ENCODE results near the gene GCSH.

The GCSH gene

GRCh38 chr16:81041696-81042095 lies 54.5 kb downstream of the GCSH start:
- no peaks in the 10 kb centered on the region for H3K9me2 ChIP-seq (replicated peaks; ENCODE audit: insufficient read depth, low read length)
- H3K27me3 ChIP-seq (ENCODE audit: low read length), result no peaks in the 10 kb centered on the region
- H3K4me2 ChIP-seq (ENCODE audit: low read depth, low read length, poor library complexity, severe bottlenecking), result no peak overlapping the region
- no peak overlapping the region for H3K4me3 ChIP-seq (ENCODE audit: insufficient read depth, low read length, poor library complexity, severe bottlenecking)
- TF ChIP-seq EZH2phosphoT487 (conservative IDR thresholded peaks at IDR 0.05; ENCODE audit: low read length) (no peak), CTCF (IDR thresholded peaks at IDR 0.05; ENCODE audit: insufficient read depth, low read length, poor library complexity, severe bottlenecking) (no peak)
- no peak overlapping the region for H3K9ac ChIP-seq (ENCODE audit: low read length)
- no peaks in the 10 kb centered on the region; the same call in 1 of the 2 replicates for H3K79me2 ChIP-seq (ENCODE audit: insufficient read depth, low read length)
- H4K20me1 ChIP-seq (ENCODE audit: low read depth, low read length), result no peaks in the 10 kb centered on the region
- H3K27ac ChIP-seq (ENCODE audit: low read depth, low read length), result no peak overlapping the region
- no peaks in the 10 kb centered on the region for H3K9me3 ChIP-seq (ENCODE audit: insufficient read depth, low read length)
- H3K36me3 ChIP-seq (ENCODE audit: low read length), result peaks cover 3% of the 10 kb centered on the region; the same call in 1 of the 2 replicates
- H3F3A ChIP-seq (ENCODE audit: insufficient read depth), result no peaks in the 10 kb centered on the region
- no peak overlapping the region for H2AFZ ChIP-seq (ENCODE audit: low read depth, low read length, severe bottlenecking)

GRCh38 chr16:81040842-81041241 lies 55.4 kb downstream of the GCSH start:
- Histone ChIP-seq H3K27ac (ENCODE audit: low read depth, low read length) (no peak overlapping the region), H3K4me3 (ENCODE audit: insufficient read depth, low read length, poor library complexity, severe bottlenecking) (no peak overlapping the region), H3K36me3 (ENCODE audit: low read length) (peaks cover 3% of the 10 kb centered on the region; the same call in 1 of the 2 replicates), H3K9me2 (replicated peaks; ENCODE audit: insufficient read depth, low read length) (no peaks in the 10 kb centered on the region), H3F3A (ENCODE audit: insufficient read depth) (no peaks in the 10 kb centered on the region), H3K27me3 (ENCODE audit: low read length) (no peaks in the 10 kb centered on the region), H3K9ac (ENCODE audit: low read length) (no peak overlapping the region), H4K20me1 (ENCODE audit: low read depth, low read length) (no peaks in the 10 kb centered on the region), H3K4me2 (ENCODE audit: low read depth, low read length, poor library complexity, severe bottlenecking) (no peak overlapping the region), H2AFZ (ENCODE audit: low read depth, low read length, severe bottlenecking) (no peak overlapping the region), H3K9me3 (ENCODE audit: insufficient read depth, low read length) (no peaks in the 10 kb centered on the region), H3K79me2 (ENCODE audit: insufficient read depth, low read length) (no peaks in the 10 kb centered on the region; the same call in 1 of the 2 replicates)
- TF ChIP-seq CTCF (IDR thresholded peaks at IDR 0.05; ENCODE audit: insufficient read depth, low read length, poor library complexity, severe bottlenecking) (no peak), EZH2phosphoT487 (conservative IDR thresholded peaks at IDR 0.05; ENCODE audit: low read length) (no peak)

- Histone ChIP-seq H3K9me3 (ENCODE audit: insufficient read depth, low read length) (no peaks in the 10 kb centered on the region), H3K27ac (ENCODE audit: low read depth, low read length) (no peak overlapping the region), H2AFZ (ENCODE audit: low read depth, low read length, severe bottlenecking) (no peak overlapping the region), H3K9me2 (replicated peaks; ENCODE audit: insufficient read depth, low read length) (no peaks in the 10 kb centered on the region), H3K27me3 (ENCODE audit: low read length) (no peaks in the 10 kb centered on the region), H3K36me3 (ENCODE audit: low read length) (peaks cover 3% of the 10 kb centered on the region; the same call in 1 of the 2 replicates), H3K79me2 (ENCODE audit: insufficient read depth, low read length) (no peaks in the 10 kb centered on the region; the same call in 1 of the 2 replicates), H3K4me2 (ENCODE audit: low read depth, low read length, poor library complexity, severe bottlenecking) (no peak overlapping the region), H3K4me3 (ENCODE audit: insufficient read depth, low read length, poor library complexity, severe bottlenecking) (no peak overlapping the region), H4K20me1 (ENCODE audit: low read depth, low read length) (no peaks in the 10 kb centered on the region), H3K9ac (ENCODE audit: low read length) (no peak overlapping the region), H3F3A (ENCODE audit: insufficient read depth) (no peaks in the 10 kb centered on the region)
- TF ChIP-seq EZH2phosphoT487 (conservative IDR thresholded peaks at IDR 0.05; ENCODE audit: low read length), result no peak
- TF ChIP-seq CTCF (IDR thresholded peaks at IDR 0.05; ENCODE audit: insufficient read depth, low read length, poor library complexity, severe bottlenecking), result no peak
Observed at GRCh38 chr16:81040131-81040530, 56.1 kb downstream of the GCSH start.

All from SU-DHL-6 (cell line).